RPMI8226 (cell line): Measurements from ENCODE around the gene VTI1A.
A peak's percentile ranks its signal among the peaks of the same experiment; 100 is the strongest.
"Not testable (repeated sequence)": the region's sequence is repeated elsewhere in the genome, so short reads cannot be mapped to it uniquely, and the experiment has no call there.

ENCODE experiments used
- DNase-seq: peaks from one replicate; pipeline ENCODE4 v3.0.0-alpha.2; 2015

The VTI1A gene

GRCh38 chr10:112844681-112845544 lies 397.9 kb downstream of the VTI1A start:
- no peak for DNase-seq

GRCh38 chr10:112847778-112848177 lies 400.8 kb downstream of the VTI1A start:
- DNase-seq, result no peak

GRCh38 chr10:112848228-112848627 lies 401.2 kb downstream of the VTI1A start:
- no peak for DNase-seq

- DNase-seq, result no peak
Measured at GRCh38 chr10:112848868-112849430, 401.9 kb downstream of the VTI1A start.

- no peak for DNase-seq
Measured at GRCh38 chr10:112849546-112849945, 402.5 kb downstream of the VTI1A start.

GRCh38 chr10:112851181-112851580 lies 404.2 kb downstream of the VTI1A start:
- no peak for DNase-seq

- no peak for DNase-seq
Measured at GRCh38 chr10:112851588-112852211, 404.7 kb downstream of the VTI1A start.

GRCh38 chr10:112852306-112852705 lies 405.3 kb downstream of the VTI1A start:
- peak; percentile 15 for DNase-seq

GRCh38 chr10:112855134-112855533 lies 408.1 kb downstream of the VTI1A start:
- no peak for DNase-seq

- no peak for DNase-seq
Measured at GRCh38 chr10:112857493-112857892, 410.5 kb downstream of the VTI1A start.

- no peak for DNase-seq
Measured at GRCh38 chr10:112858986-112859651, 412.1 kb downstream of the VTI1A start.

- DNase-seq, result no peak
Measured at GRCh38 chr10:112859793-112860192, 412.8 kb downstream of the VTI1A start.

GRCh38 chr10:112863461-112863860 lies 416.4 kb downstream of the VTI1A start:
- not testable (repeated sequence) for DNase-seq
